GM12864 (cell line): ENCODE results near the gene FOXL3.

Experiments
- DNase-seq: peaks from one replicate; pipeline ENCODE4 v3.0.0-alpha.2; 2011; ENCODE audit warnings: low read depth
- H3K4me3 ChIP-seq: 2 replicates; pipeline ENCODE4 v1.5.1; 2011; ENCODE audit warnings: mild to moderate bottlenecking, low read depth, low read length, control low read depth
- TF ChIP-seq, protein P1 (sequence below): IDR thresholded peaks from 2 replicates; pipeline ENCODE4 v1.5.1; 2011; ENCODE audit warnings: low read depth, mild to moderate bottlenecking, moderate library complexity, low read length, control low read depth, inconsistent platforms; ENCODE audit errors: missing control alignments

Gene FOXL3

DNA sequence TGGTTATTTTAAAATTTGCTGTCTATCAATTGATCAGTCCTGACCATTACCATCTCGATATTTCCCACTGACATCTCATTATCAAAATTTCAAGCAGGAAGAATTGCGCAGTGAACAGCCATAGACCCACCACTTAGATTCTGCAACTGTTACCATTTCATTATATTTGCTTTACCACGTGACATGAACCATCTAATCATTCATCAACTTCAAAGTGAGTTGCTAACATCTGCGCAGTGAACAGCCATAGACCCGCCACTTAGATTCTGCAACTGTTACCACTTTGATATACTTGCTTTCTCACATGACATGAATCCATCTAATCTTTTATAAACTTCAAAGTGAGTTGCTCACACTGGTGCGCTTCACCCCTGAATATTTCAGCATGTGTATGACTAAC, 22.5 kb downstream of the FOXL3 start:
- no peak for DNase-seq
- TF ChIP-seq, protein P1, sequence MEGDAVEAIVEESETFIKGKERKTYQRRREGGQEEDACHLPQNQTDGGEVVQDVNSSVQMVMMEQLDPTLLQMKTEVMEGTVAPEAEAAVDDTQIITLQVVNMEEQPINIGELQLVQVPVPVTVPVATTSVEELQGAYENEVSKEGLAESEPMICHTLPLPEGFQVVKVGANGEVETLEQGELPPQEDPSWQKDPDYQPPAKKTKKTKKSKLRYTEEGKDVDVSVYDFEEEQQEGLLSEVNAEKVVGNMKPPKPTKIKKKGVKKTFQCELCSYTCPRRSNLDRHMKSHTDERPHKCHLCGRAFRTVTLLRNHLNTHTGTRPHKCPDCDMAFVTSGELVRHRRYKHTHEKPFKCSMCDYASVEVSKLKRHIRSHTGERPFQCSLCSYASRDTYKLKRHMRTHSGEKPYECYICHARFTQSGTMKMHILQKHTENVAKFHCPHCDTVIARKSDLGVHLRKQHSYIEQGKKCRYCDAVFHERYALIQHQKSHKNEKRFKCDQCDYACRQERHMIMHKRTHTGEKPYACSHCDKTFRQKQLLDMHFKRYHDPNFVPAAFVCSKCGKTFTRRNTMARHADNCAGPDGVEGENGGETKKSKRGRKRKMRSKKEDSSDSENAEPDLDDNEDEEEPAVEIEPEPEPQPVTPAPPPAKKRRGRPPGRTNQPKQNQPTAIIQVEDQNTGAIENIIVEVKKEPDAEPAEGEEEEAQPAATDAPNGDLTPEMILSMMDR: no peak
- H3K4me3 ChIP-seq: no peak overlapping the region

DNA sequence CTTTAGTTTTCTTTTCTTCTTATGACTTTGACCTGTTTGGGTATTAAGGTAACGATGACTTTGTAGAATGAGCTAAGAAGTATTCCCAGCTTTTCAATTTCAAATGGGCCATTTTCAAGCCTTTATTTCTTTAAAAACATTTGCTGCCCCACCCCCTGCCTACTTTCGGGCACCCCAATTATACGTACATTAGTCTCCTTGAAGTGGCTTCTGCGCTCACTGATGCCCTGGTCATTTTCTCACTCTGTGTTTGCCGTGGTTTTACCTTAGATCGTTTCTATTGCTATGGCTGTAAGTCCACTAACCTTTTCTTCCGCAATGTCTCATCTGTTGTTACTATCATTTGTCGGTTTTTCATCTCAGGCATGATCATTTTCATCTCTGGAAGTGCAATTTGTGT, 24.9 kb downstream of the FOXL3 start:
- H3K4me3 ChIP-seq: no peak overlapping the region
- TF ChIP-seq, protein P1: no peak
- DNase-seq: no peak

DNA sequence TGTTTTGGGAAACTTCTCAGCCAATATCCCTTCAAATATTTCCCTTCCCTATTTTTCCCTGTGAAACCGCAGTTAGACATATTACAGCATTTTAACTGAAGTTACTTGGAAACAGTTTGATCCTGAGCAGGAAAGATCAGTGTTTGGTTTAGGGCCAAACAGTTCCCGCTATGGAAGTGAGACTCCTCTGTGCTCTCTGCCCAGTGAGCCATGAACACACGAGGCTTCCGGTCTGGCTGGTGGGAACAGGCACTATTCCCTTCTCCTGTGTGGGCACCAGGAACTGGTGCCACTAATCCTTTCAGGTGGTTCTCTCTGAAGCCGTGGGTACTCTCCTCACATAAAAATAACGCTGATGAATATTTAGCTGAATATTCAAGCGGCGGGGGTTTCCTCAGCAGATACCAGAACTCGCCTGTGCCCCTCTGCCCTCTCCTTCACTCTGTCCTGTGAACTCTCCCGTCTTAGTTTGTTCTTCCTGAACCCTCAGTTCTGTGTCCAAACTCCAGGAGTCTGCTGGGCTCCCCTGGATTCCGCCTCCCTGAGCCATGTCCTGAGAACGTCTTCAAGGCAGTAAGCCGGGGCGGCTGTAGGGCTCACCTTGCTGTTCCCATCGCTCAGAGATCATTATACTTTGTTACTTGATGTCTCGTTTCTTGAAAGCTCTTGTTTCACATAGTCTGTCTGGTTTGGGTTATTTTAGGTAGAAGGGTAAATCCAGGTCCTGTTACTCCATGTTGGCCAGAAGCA, 25.7 kb downstream of the FOXL3 start:
- TF ChIP-seq, protein P1: no peak
- H3K4me3 ChIP-seq: no peak overlapping the region
- no peak for DNase-seq

DNA sequence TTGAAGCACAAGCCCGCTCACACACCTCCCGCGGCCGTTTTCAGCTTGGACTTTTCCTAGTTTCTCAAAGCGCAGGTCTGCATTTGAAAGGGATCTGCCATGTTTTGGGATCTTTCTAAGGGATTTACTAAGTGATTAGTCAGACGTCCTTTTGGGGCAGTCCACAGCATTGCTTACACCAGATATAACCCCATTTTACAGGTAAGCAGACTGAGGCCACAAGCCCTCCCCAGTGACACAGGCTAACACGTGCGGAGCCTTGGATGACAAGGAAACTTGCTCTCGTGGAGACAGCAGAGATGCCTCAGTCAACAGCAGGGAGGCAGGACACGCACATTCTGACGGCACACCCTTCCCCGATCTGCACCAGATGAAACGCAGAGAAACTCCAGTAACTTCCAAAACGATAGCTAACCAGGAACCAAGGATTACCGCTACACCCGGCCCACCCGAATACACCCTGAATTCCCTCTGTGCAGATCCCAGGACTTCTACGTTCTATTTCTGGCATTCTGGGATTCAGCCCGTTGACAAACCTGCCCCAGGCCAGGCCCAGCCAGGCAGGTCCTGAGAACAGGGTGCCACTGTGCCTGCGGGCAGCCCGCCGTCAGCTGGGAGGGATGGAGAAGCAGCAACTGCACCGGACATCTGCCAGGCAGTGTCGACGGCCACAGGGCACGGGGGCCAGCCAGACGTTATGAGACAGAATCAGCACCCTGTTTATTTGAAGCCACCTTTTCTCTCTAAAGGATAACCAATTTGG, 27.9 kb downstream of the FOXL3 start:
- H3K4me3 ChIP-seq: no peak overlapping the region
- TF ChIP-seq, protein P1: no peak
- no peak for DNase-seq

DNA sequence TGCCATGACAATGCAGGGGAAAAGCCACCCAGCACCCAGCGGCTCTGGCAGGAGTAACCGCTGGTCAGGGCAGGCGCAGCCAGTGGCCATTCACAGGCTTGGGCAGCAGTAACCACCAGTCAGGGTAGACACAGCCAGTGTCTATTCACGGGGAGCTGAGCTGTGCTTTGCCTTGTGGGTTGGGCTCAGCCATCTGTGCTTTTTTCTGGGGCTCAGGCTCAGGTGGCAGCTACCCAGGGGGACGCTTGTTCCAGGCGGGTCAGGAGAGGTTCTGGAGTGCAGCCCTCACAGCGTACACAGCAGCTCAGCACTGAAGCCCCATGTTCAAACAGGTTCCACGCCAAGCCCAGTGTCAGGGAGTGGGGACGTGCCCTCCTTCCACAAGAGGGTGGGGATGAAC, 28.5 kb downstream of the FOXL3 start:
- TF ChIP-seq, protein P1: no peak
- H3K4me3 ChIP-seq: no peak overlapping the region
- no peak for DNase-seq

DNA sequence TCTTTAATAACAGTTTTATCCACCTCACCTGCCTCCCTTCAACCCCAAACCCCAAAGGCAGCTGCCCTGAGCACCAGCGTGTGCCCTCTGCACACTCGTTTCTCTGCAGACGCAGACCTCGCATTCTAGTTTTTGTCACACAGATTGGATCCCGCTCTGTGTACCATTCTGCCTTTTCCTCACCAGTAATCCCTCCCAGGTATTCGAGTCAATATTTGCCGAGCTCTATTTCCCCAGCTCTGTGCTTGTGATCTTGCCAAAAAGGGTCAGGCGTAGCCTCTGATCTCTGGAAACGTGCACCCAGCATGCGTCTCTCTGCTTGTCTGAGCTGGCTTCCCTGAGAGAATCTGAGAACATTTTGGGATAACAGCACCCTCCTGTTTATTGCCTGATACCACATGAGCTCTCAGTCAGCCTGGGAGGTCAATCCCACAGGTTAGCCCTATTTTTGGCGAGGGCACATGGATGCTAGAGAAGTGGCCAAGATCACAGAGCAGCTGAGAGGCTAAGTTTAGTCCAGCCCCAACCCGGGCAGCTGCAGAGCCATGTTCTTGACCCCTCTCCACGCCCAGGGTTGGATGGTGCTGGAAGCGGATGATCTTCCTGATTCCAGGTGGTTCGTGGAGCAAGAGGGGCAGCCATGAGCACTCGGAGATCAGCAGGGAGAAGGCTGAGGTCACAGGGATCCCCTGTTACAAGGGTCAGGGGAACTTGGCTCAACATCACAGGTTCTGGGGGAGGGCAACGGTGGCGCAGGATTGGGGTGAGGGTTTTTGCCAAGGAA, 29.1 kb downstream of the FOXL3 start:
- TF ChIP-seq, protein P1: no peak
- no peak overlapping the region for H3K4me3 ChIP-seq
- no peak for DNase-seq
